Measurements from ENCODE around the gene SNAI3. TPM values are rescaled to one million over a fixed set of nuclear protein-coding genes. Genes with fewer than 3 reads are reported as not detected.

The SNAI3 gene
- total RNA-seq, 1 donor from 2014 or later: 6.1 TPM

- Histone ChIP-seq H3K9me3 (no peaks in the 10 kb centered on the region), H3K27me3 (ENCODE audit: low read depth) (no peaks in the 10 kb centered on the region), H3K36me3 (peaks cover 100% of the 10 kb centered on the region), H3K4me1 (no peaks in the 10 kb centered on the region), H3K4me3 (no peak overlapping the region), H3K27ac (no peak overlapping the region)
- intact Hi-C loops (cut with DNase I): no loop called here
- DNase-seq: no peak
- ATAC-seq: no peak
- TF ChIP-seq CTCF (IDR thresholded peaks at IDR 0.05): no peak
Measured at GRCh38 chr16:88721236-88721635, 34.9 kb upstream of the SNAI3 start.

- H3K4me3 ChIP-seq: no peak overlapping the region
- no peaks in the 10 kb centered on the region for H3K4me1 ChIP-seq
- H3K27ac ChIP-seq: no peak overlapping the region
- H3K27me3 ChIP-seq (ENCODE audit: low read depth): no peaks in the 10 kb centered on the region
- H3K36me3 ChIP-seq: peaks cover 100% of the 10 kb centered on the region
- no peak for TF ChIP-seq CTCF (IDR thresholded peaks at IDR 0.05)
- DNase-seq (no peak), ATAC-seq (no peak)
- intact Hi-C loops (cut with DNase I): no loop called here
- no peaks in the 10 kb centered on the region for H3K9me3 ChIP-seq
Measured at GRCh38 chr16:88720396-88720970, 34.2 kb upstream of the SNAI3 start.

- no peak for TF ChIP-seq CTCF (IDR thresholded peaks at IDR 0.05)
- H3K36me3 ChIP-seq: peaks cover 100% of the 10 kb centered on the region
- H3K4me1 ChIP-seq: no peaks in the 10 kb centered on the region
- ATAC-seq (no peak), DNase-seq (no peak)
- H3K9me3 ChIP-seq: no peaks in the 10 kb centered on the region
- H3K4me3 ChIP-seq: no peak overlapping the region
- H3K27ac ChIP-seq: no peak overlapping the region
- intact Hi-C loops (cut with DNase I): no loop called here
- no peaks in the 10 kb centered on the region for H3K27me3 ChIP-seq (ENCODE audit: low read depth)
Measured at GRCh38 chr16:88719933-88720296, 33.6 kb upstream of the SNAI3 start.

GRCh38 chr16:88719267-88719932 is 33.1 kb upstream of the SNAI3 start:
- ATAC-seq: no peak
- H3K27ac ChIP-seq: no peak overlapping the region
- no peaks in the 10 kb centered on the region for H3K27me3 ChIP-seq (ENCODE audit: low read depth)
- no peaks in the 10 kb centered on the region for H3K9me3 ChIP-seq
- H3K36me3 ChIP-seq: peaks cover 100% of the 10 kb centered on the region
- intact Hi-C loops (cut with DNase I): no loop called here
- DNase-seq: no peak
- no peak overlapping the region for H3K4me3 ChIP-seq
- TF ChIP-seq CTCF (IDR thresholded peaks at IDR 0.05): no peak
- no peaks in the 10 kb centered on the region for H3K4me1 ChIP-seq

- DNase-seq: no peak
- Histone ChIP-seq H3K9me3 (no peaks in the 10 kb centered on the region), H3K27ac (no peak overlapping the region), H3K36me3 (peaks cover 100% of the 10 kb centered on the region), H3K4me1 (no peaks in the 10 kb centered on the region), H3K27me3 (ENCODE audit: low read depth) (no peaks in the 10 kb centered on the region), H3K4me3 (no peak overlapping the region)
- ATAC-seq: no peak
- intact Hi-C loops (cut with DNase I): no loop called here
- TF ChIP-seq CTCF (IDR thresholded peaks at IDR 0.05): no peak
Measured at GRCh38 chr16:88718178-88718577, 31.9 kb upstream of the SNAI3 start.
